ENCODE data around the gene CRYGN. TPM values are rescaled to one million over a fixed set of nuclear protein-coding genes. Genes with fewer than 3 reads are reported as not detected.

The CRYGN gene
- total RNA-seq, 1 experiment from 2014 or later = 0.07 TPM

DNA sequence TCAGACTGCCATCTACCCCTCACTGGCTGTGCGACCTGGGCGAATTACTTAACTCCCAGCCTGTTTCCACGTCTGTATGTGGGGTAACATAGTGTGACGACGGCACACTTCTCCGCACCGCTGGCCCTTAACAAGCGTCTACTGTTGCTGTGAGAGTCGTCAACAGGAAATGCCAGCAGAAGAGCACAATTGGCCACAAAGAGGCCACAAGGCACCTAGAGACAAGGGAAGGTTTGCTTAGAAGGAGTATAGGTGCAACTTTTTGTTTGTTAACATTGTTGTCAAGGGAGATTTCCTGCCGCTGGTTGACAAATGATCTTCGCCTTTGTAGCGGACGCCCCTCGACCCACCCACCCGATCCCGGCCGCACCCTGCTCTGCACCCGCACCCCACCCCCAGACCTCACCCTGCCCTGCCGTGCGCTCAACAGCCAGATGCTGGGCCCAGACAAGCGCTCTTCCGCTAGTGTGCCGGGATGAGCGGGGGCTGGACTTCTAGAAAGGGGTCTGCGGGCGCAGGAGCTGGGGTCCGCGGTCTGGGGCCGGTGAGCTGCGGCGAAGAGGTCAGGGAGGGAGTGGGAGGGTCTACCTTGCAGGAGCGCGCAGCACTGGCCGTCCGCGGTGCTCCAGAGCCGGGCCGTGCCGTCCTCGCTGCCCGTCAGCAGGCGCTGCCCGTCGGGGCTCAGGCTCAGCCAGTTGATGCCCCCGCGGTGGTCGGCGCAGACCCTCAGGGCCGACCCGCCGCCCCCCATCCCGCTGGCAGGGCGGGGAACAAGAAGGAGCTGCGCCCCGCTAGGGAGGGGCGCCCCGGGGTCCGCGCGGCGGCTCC, 30.9 kb downstream of the CRYGN start:
- no peak for DNase-seq (ENCODE audit: extremely low read depth, low read depth)

DNA sequence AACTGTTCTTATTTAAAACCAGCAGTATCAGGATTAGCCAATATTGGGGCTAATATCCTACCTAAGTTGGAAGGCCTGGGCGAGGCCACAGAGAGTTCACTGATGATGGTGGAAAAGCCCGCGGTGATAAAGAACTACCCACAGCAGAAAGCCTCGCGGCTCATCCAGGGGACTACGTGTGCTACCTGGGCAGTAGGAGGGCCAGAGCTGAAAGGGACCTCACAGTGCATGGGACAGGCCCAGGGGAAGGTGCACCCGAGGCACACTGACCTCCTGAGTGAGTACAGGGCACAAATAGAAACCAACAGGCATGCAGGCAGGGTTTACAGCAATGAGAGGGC, 31.5 kb downstream of the CRYGN start:
- DNase-seq (ENCODE audit: extremely low read depth, low read depth) = no peak

DNA sequence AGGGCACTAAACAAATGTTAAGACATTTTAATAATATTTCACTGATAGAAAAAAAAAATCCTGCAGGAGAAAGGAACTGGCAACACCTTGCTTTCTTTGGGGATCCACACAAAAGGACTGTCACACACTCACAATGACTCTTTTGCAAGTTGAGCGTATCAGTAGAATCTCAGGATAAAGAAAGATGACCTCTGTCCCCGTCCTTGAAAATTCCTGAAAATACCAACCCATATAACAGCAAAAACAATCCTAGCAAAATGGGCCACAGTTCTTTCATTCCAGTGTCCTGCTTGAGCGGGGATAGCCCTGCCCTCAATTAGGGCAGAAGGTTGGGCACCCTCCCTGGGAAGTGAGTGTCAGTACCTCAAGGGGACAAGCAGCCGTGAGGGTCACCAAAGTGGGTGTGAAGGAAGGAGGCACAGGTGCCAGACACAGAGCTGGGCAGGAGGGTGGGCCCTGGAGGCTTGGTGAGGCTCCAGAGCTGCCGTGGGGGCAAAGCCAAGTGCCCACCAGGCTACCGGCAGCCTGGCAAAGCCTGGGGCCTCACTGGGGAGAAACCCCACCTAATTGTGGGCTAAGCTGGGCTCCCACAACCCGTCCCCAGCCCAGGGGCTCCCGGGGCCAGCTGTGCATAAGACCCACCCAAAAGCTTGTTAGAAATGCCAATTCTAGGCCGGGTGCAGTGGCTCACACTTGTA, 32.9 kb downstream of the CRYGN start:
- no peak for DNase-seq (ENCODE audit: extremely low read depth, low read depth)

DNA sequence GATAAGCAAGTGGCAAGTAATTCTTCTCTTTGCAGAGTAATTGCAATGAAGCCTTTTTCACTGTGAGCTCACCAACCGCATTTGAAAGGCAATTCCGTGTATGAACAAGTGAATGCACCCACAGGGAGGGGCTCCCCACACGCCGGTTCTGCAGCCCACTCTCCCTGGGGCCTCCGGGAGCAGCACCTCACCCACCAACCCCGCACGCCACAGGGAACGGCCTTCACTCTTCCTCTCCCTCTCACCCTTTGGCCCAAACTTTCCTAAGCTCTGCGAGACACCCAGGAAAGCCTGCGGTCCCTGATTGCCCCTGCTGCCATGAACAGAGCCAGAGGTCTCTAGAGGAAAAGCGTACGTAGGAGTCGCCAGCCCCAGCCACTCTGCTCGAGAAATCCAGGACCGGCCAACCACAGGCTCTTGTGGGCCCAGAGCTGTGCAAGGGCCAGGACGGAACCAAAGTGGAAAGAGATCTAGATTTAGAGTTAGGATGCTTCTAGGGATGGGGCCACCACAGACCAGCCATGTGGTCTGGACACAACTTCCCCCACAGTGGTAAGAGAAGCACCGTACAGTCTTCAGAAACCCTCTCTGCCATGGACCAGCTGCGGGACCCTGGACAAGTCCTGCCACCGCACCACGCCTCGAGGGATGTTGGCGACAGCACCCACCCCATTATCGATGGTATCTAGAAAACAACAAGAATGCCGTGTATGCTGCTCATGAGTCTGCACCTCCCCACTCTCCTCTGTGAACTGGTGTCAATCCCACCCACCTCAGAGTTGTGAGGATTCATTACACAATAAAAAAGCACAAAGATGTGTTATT, 33.7 kb downstream of the CRYGN start:
- no peak for DNase-seq (ENCODE audit: extremely low read depth, low read depth)

DNA sequence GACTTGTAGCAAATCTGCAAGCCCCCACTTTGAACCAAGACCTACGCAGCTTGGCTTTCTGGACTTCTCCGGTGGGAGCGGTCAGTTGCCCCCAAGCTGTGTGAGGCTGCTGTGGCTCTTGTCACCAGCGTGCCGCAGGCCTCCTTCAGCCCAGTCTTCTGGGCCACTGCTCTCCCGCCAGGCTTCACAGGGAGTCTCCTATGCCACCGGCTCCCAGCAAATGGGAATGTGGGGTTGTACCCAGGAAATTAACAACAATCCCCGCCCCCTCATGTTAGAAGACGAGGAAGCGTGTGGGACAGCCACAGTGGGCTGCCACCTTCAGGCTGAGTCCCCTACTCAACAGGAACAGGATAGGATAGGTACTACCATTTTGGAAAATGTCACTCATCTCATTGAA, 34.4 kb downstream of the CRYGN start:
- no peak for DNase-seq (ENCODE audit: extremely low read depth, low read depth)

DNA sequence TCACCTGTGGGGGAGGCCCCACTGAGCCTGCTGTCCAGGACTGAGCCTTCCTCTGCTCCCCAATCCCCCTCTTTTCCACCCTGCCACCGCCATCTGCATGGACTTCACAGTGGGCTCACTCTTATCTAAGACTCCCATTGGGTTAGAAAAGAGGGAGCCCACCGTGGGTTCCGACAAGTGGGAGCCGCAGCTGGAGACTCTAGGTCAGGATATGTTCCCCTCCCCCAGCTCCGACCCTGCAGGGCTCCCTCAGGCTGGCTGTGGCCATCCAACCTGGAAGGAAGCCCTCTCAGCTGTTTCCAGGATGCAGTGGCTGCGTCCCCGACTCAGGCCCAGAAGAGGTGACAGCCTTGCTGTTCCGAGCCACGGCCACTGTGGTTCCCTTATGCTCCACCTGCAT, 34.9 kb downstream of the CRYGN start:
- no peak for DNase-seq (ENCODE audit: extremely low read depth, low read depth)

DNA sequence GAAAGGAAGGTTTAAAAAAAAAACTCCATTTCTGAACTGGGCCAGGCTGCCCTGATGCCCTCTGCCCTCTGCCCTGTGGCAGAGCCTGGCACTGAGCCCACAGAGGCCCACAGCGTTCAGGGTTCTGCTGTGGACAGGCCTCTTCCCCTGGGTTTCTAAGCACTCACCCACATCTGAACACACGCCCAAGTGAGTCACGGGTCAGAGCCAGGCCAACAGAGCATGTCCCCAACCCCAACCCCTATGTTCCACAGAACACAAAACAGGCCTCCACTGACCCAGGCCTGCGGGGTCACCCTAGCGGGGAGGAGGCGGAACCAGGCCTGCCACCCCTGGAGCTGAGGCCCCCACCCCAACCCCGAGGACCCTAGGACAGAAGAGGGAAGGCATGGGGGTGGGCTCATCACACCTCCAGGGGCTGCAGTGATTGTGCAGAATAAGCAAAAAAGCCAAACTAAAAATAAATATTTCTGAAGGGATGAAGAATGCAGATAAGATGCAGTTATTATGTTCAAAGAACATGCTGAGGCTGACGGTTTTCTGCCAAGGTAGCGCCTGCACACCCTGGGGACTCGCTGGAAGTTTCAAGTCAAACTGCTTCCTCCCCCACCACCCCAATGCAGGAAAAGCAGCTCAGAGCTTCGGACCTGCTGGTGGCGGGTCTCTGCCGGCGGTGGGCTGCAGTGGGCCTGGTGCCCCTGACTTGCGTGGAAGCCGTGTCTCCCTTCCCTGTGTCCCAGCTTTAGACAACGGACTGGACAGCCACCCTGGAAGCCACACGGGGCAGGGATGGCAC, 35.5 kb downstream of the CRYGN start:
- DNase-seq (ENCODE audit: extremely low read depth, low read depth) = no peak

DNA sequence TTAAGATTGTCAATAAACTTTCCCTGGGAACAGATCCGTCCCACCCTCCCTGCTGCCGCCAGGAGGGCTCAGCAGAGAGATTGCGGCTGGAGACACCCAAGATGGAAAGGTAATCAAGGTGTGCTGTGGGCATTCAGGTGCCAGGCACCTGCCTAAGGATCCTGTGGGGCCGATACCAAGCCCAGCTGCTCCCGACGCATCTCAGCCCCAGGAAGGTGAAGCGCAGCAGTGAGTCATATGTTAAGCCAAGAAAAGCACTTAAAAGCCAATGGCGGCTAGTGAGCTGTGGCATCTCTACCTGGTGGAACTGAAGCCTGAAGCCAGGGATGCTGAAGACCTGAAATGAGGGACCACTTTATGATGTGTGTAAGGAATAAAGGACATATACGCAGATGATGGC, 36.2 kb downstream of the CRYGN start:
- no peak for DNase-seq (ENCODE audit: extremely low read depth, low read depth)

DNA sequence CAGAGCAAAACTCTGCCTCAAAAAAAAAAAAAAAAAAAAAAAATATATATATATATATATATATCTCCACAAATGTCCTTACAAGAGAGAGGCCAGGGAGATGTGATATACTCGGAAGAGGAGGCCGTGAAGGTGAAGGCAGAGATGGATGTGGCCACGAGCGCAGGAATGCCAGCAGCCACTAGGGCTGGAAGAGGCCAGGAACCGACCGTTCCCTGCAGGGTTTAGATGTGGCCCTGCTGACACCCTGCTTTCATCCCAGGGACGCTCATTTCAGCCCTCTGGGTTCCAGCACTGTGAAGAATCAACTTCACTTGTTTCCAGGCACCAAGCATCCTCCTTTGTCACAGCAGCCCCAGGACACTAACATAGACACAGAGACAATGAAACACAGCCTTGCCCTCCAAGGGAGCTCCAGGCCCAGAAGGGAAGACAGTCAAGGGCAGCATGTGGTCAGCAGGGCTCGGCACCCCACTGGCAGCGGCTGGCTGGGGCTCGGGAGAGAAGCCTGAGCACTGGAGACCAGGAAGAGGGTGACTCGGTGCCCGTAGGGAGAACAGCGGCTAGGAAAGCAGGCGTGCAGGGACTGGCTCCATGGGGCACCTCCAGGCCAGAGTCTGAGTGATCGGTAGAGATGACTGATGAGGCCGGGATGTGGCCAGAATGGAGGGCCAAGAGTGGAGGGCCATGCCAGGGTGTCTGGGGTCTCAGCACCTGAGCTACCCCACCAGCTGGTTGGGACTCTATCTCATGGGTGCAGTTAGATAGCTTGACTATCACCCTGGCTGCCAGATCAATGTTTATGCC, 37.7 kb downstream of the CRYGN start:
- no peak for DNase-seq (ENCODE audit: extremely low read depth, low read depth)

DNA sequence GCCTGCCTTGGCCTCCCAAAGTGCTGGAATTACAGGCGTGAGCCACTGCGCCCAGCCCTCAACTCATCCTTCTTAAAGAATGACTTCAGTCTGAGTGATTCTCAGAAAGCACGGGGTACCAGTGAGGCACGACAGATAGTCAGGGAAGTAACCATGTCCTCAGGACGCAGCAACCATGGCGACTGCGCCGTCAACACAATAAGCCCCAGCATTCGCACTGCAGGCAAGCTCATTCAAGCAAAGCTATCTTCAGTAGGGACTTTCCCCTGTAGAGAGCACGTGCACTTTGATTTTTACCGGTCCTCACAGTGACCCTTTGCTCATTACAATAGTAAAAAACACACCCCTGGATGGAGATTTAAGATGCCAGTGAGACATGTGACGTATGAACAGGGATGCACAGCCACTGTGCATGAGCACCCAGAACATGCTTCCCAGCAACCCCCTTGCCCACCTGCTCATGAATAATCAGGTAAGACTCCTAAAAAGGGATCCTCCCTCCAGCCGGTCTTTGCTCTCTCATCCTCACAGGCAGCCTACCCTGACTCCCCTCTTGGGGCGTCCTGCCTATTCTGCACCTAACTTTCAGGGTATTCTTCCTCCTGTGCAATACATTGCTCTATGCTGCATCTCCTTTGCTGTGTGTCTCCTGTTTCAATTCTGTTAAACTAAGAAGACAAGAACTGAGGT, 39.2 kb downstream of the CRYGN start:
- DNase-seq (ENCODE audit: extremely low read depth, low read depth) = no peak

DNA sequence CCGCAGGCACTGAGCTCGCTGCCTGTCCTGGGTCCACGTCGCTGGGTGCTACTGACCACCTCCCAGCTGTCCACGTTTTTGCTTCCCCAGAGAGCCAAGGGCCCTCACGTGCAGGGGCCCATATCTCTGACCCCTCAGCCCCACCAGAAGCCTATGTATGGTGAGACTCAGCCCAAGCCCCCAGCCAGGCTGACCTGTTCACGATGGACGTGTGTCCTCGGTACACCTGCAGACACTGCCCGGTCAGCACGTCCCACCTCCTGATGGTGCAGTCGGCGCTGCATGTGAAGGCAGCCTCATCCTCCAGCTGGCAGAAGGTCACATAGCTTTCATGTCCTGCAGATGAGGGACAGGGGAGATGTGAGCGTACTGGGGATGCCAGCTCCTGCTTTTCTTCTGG, 40.0 kb downstream of the CRYGN start:
- DNase-seq (ENCODE audit: extremely low read depth, low read depth) = no peak

DNA sequence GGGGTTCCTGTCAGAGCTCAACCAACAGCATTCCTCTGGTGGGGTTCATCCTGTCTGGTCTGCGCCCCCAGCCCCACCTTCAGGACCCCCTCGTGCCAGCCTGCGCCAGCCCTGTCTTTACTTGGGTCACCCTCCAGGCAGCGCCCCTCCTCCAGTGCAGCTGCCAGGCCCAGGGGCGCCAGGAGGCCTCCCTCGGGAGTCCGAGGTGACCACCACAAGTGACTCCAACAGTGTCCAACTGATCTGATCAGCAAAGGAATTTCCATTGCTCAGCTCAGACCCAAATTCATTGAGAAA, 40.7 kb downstream of the CRYGN start:
- no peak for DNase-seq (ENCODE audit: extremely low read depth, low read depth)

DNA sequence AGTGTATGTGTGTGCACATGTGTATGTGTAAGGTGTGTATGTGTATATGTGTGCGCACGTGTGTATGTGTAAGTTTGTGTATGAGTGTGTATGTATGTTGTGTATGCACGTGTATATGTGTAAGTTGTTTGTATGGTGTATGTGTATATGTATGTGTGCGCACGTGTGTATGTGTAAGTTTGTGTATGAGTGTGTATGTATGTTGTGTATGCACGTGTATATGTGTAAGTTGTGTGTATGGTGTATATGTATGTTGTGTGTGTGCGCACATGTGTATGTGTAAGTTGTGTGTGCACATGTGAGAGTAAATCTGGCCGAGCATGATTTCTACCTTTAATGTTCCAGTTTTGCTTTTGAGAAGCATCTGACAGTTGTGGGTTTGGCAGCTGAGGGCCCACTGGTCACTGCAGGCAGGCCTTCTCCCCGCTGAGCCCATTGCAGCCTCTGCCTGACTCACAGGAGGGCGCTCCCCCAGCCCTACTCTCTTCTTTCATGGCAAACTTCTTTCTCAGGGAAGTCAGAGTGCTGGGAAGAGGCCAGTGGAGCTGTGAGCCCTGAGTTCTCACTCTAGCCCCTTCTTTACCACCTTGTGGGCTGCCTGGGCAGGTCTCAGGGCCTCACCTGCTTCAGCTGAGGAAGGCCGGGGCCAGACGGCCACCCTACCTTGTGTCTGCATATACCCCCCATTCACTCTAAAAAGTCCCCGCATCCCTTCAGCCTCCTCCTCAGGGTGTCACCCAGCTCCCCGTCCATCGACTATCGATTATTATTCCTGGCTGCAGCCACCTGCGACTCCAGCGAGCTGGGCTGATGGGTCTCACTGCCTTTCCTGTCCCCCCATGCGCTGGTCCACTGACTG, 41.3 kb downstream of the CRYGN start:
- no peak for DNase-seq (ENCODE audit: extremely low read depth, low read depth)

DNA sequence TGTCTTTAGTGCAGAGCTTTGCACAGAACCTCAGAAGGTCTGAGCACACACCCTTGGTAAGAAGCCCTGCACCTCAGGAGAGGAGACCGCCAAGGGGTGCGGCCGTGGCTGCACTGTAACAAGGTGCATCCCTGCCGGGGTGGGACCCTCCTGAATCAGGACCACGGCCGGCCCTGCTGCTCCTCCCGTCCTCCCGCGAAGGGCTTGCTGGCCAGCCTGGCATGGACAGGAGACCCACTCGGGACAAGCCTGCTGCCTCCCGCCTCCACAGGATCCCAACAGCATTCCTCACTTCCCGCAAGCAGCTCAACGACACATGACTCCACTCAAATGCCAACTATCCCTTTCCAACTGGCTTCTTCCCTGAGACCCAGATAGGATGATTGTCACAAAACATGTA, 42.9 kb downstream of the CRYGN start:
- no peak for DNase-seq (ENCODE audit: extremely low read depth, low read depth)

DNA sequence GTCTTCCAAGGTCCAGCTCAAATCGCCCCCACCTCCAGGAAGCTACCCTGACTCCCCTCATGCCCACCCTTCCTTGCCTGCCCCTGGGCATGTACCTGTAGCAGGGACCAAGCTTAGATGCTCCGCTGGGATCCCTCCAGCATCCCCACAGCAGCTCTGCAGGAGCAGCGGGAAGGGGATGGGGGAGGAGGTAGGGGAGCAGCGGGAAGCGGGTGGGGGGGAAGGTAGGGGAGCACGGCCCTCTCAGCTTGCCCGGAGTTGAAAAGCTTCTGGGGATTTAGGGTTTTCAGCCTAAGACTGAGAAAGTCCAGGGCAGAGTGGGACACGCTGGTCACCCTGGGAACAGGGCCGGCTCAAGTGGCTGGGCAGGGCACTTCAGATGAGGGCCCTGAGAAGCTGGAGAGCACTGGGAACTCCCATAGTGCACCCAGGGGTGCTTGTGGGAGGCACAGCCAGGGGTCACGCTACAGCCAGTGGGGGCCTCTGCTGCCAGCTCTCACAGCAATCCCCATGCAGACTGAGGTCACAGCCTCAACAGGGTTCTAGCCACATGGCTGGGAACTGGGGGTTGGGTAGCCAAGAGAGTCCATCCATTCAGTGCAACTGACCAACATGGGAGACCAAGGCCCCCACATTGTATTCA, 43.5 kb downstream of the CRYGN start:
- no peak for DNase-seq (ENCODE audit: extremely low read depth, low read depth)

DNA sequence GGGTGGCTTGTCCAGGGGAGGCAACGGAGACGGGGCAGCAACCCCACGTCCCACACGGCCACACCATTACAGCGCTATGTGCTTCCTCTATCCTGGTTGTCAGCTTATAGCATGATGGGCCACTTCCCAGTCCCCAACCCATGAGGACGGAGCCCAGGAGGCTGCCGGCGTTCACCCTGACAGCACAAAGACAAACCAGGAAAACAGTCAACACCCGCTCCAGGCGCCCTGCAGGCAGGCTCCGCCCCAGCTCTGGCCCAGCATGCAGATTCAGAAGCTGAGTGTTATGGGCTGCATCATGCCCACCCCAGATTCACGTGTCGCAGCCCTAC, 44.9 kb downstream of the CRYGN start:
- no peak for DNase-seq (ENCODE audit: extremely low read depth, low read depth)

DNA sequence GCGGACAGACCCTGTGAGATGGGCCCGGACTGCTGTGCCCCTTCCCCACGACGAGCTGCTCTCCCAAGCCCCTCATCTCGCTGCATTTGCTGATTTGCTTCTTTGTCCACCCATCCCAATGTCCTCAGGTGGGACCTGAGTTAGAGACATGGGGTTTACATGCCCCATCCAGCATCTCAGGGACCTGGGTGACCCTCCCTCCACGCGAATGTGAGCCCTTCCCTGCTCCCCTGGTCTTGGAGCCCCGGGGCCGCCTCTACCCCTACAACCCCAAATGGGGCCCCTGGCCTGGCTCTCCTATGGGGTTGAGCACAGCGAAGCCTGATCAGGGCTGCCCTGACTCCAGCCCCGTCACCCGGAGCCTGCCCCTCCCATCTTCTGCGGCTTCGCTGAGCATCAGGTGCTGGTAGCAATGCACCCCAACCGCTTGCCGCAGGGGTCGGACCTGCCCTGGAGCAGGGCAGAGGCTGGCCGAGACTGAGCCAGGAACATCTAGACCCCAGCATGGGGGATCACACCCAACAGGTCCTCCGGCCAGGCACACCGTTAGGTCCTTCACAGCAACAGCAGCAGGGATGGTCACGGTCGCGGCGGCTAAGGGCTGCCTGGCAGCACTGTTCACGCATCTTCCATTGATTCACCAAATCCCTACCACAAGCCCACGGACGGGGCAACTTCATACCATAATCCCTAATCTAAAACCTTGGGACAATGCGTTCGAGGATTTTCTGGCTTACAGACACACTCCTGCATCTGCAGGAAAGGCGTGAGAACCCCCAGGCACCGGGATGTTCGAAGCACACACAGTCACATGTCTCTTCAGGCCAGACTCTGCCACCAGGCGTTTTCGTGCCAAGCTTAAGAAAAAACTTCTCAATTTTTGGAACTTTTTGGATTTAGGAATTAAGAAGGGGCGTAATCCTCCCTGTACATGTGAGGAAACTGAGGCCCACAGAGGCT, 45.6 kb downstream of the CRYGN start:
- no peak for DNase-seq (ENCODE audit: extremely low read depth, low read depth)
